BE2C (cell line): Measurements from ENCODE around the gene CLDN15.

Experiments used
- DNase-seq: peaks from one replicate; pipeline ENCODE4 v3.0.0-alpha.2; 2020
- H3K27me3 ChIP-seq: fragments of 250-450 bp; sonication (Bioruptor Pico); 2 replicates; pipeline ENCODE4 v1.5.1; 2020; ENCODE audit warnings: mild to moderate bottlenecking
- H3K36me3 ChIP-seq: fragments of 250-450 bp; sonication (Bioruptor Pico); 2 replicates; pipeline ENCODE4 v1.5.1; 2020; ENCODE audit warnings: mild to moderate bottlenecking
- H3K4me1 ChIP-seq: fragments of 250-450 bp; sonication (Bioruptor Pico); 2 replicates; pipeline ENCODE4 v1.5.1; 2020
- H3K4me3 ChIP-seq: 2 replicates; pipeline ENCODE4 v1.5.1; 2011; ENCODE audit warnings: low read depth, low read length
- H3K9me3 ChIP-seq: fragments of 250-450 bp; sonication (Bioruptor Pico); 2 replicates; pipeline ENCODE4 v1.5.1; 2020
- TF ChIP-seq, protein P1 (sequence below): IDR thresholded peaks from 2 replicates; pipeline ENCODE4 v1.5.1; 2012; ENCODE audit warnings: mild to moderate bottlenecking, low read depth, low read length

Gene CLDN15

DNA sequence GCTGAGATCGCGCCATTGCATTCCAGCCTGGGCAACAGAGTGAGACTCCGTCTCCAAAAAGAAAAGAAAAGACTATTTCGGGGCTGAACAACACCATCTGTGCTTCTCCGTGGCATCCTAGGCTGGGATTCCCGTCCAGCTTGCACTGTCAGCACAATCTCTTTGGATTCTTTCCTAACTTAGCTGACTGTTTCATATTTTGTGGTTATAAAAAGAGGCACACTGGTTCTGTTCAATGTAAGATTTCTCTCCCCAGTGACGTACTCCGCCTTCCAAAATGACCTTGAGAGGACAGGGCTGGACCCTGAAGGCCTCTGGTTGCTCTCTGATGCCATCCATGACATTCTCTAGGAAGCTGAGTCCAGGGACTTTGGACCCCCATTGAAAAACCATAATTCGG lies 10.9 kb downstream of the CLDN15 start:
- H3K9me3 ChIP-seq: no peaks in the 10 kb centered on the region
- H3K4me1 ChIP-seq: peaks cover 3% of the 10 kb centered on the region
- no peak overlapping the region for H3K4me3 ChIP-seq
- H3K36me3 ChIP-seq: peaks cover 29% of the 10 kb centered on the region
- H3K27me3 ChIP-seq: no peaks in the 10 kb centered on the region
- TF ChIP-seq, protein P1, sequence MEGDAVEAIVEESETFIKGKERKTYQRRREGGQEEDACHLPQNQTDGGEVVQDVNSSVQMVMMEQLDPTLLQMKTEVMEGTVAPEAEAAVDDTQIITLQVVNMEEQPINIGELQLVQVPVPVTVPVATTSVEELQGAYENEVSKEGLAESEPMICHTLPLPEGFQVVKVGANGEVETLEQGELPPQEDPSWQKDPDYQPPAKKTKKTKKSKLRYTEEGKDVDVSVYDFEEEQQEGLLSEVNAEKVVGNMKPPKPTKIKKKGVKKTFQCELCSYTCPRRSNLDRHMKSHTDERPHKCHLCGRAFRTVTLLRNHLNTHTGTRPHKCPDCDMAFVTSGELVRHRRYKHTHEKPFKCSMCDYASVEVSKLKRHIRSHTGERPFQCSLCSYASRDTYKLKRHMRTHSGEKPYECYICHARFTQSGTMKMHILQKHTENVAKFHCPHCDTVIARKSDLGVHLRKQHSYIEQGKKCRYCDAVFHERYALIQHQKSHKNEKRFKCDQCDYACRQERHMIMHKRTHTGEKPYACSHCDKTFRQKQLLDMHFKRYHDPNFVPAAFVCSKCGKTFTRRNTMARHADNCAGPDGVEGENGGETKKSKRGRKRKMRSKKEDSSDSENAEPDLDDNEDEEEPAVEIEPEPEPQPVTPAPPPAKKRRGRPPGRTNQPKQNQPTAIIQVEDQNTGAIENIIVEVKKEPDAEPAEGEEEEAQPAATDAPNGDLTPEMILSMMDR: no peak
- no peak for DNase-seq

DNA sequence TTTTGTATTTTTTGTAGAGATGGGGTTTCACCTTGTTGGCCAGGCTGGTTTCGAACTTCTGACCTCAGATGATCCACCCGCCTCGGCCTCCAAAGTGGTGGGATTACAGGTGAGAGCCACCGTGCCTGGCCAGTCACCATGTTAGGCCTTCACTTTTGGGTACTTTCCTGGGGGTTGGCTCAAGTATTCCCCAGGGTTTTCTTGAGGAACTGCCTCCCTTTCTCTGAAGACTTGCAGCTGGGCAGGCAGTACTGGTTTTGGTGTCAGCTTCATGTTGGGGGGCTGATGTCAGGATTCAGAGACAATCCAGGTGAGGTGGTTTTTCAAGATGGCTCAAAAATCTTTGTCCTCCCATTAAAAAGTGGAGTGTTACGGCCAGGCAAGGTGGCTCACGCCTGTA lies 12.0 kb downstream of the CLDN15 start:
- Histone ChIP-seq H3K27me3 (no peaks in the 10 kb centered on the region), H3K36me3 (peaks cover 29% of the 10 kb centered on the region), H3K9me3 (no peaks in the 10 kb centered on the region), H3K4me1 (no peaks in the 10 kb centered on the region), H3K4me3 (no peak overlapping the region)
- DNase-seq: no peak
- TF ChIP-seq, protein P1: no peak

- H3K27me3 ChIP-seq: no peaks in the 10 kb centered on the region
- DNase-seq: no peak
- H3K4me3 ChIP-seq: no peak overlapping the region
- H3K4me1 ChIP-seq: no peaks in the 10 kb centered on the region
- TF ChIP-seq, protein P1: no peak
- peaks cover 29% of the 10 kb centered on the region for H3K36me3 ChIP-seq
- H3K9me3 ChIP-seq: no peaks in the 10 kb centered on the region
These were observed 14.1 kb downstream of the CLDN15 start for GRCh38 chr7:101223528-101223927.

- Histone ChIP-seq H3K27me3 (no peaks in the 10 kb centered on the region), H3K36me3 (peaks cover 29% of the 10 kb centered on the region), H3K4me1 (no peaks in the 10 kb centered on the region), H3K4me3 (no peak overlapping the region), H3K9me3 (no peaks in the 10 kb centered on the region)
- DNase-seq: no peak
- TF ChIP-seq, protein P1: no peak
These were observed 15.2 kb downstream of the CLDN15 start for GRCh38 chr7:101222275-101222830.

GRCh38 chr7:101220295-101220694 lies 17.3 kb downstream of the CLDN15 start:
- Histone ChIP-seq H3K36me3 (peaks cover 25% of the 10 kb centered on the region), H3K4me1 (no peaks in the 10 kb centered on the region), H3K9me3 (no peaks in the 10 kb centered on the region), H3K4me3 (no peak overlapping the region), H3K27me3 (no peaks in the 10 kb centered on the region)
- DNase-seq: no peak
- TF ChIP-seq, protein P1: no peak

DNA sequence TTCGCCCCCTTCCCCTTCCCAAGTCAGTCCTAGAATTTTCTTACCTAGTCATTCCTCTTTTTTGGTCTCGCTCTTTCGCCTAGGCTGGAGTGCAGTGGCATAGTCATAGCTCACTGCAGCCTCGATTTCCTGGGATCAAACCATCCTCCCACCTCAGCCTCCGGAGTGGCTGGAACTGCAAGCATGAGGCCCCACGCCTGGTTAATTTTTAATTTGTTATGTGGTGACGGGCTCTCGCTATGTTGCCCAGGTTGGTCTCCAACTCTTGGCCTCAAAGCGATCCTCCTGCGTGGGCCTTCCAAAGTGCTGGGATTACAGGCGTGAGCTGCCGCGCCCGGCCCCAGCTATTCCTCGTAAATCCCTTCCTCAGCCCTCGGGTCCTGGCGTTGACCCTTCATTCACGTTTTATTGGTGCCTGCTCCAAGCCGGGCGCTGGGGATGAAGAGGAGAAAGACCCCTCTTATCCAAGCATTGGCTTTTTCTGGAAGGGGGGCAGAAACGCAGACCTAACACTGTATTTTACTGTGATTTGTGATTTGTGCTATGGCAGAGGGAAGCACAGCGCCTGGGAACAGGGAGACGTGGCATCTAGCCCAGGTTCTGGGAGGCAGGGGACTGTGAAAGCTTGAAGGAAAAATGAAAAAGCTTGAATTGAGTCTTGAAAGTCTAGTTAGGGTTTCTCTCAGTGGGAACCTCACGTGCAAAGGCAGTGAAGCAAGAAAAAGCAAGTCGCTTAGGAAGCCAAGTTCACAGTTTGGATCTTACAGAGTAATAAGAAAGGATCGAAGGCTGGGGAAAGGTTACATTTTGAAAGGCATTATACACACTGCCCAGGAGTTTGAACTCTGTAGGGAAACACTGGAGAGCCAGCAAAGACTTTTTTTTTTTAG lies 19.1 kb downstream of the CLDN15 start:
- no peak for DNase-seq
- TF ChIP-seq, protein P1: no peak
- Histone ChIP-seq H3K9me3 (no peaks in the 10 kb centered on the region), H3K4me3 (peak overlapping the region; percentile 85), H3K4me1 (peaks cover 3% of the 10 kb centered on the region; the same call in 1 of the 2 replicates), H3K27me3 (no peaks in the 10 kb centered on the region), H3K36me3 (peaks cover 20% of the 10 kb centered on the region)
